Activated CD4-positive, alpha-beta T cell treated with anti-CD3 and anti-CD28 coated beads for 36 hours (primary cell): ENCODE data around the gene PPP2R5E. TPM values are rescaled to one million over a fixed set of nuclear protein-coding genes. Genes with fewer than 3 reads are reported as not detected.
"Not testable (repeated sequence)": the region's sequence is repeated elsewhere in the genome, so short reads cannot be mapped to it uniquely, and the experiment has no call there.

ENCODE experiments used
- ATAC-seq: fragments of 200-7000 bp; cut with Tn5 transposase; one replicate; pipeline ENCODE4 v1.10.0; 2021; ENCODE audit warnings: mild to moderate bottlenecking, moderate library complexity
- CTCF ChIA-PET: fragments of 350-600 bp; sonication (Branson Sonifier 250); formaldehyde crosslinking; loops from one replicate; lab custom pipeline; 2021; ENCODE audit warnings: antibody characterized with exemption; lab: Charles Lee
- POLR2A ChIA-PET: fragments of 350-600 bp; sonication (Branson Sonifier 250); formaldehyde crosslinking; loops from one replicate; lab custom pipeline; 2021; ENCODE audit warnings: antibody characterized with exemption, inconsistent platforms; lab: Charles Lee
- DNase-seq: peaks from one replicate; pipeline ENCODE4 v3.0.0-alpha.2; 2020
- H3K27ac Mint-ChIP-seq: one replicate; pipeline ENCODE4 v1.8.0; 2021; ENCODE audit warnings: mixed read lengths
- H3K27me3 Mint-ChIP-seq: one replicate; pipeline ENCODE4 v1.8.0; 2021; ENCODE audit warnings: mixed read lengths
- H3K36me3 Mint-ChIP-seq: one replicate; pipeline ENCODE4 v1.8.0; 2021; ENCODE audit warnings: low read depth, mixed read lengths
- H3K4me1 Mint-ChIP-seq: one replicate; pipeline ENCODE4 v1.8.0; 2021; ENCODE audit warnings: mixed read lengths
- H3K4me3 Mint-ChIP-seq: one replicate; pipeline ENCODE4 v1.8.0; 2021; ENCODE audit warnings: mild to moderate bottlenecking, moderate library complexity, mixed read lengths
- H3K9me3 Mint-ChIP-seq: one replicate; pipeline ENCODE4 v1.8.0; 2021; ENCODE audit warnings: low read depth, mixed read lengths
- intact Hi-C, 2 experiments: fragments of 100-400 bp; cut with DNase I in 1 of 2; cut with micrococcal nuclease in 1 of 2; formaldehyde crosslinking; loops; one replicate each; pipeline versions ENCODE4 v1.14.2 to v1.15.1; 2022 to 2024; cut with DNase I, micrococcal nuclease
- total RNA-seq, 2 experiments: library from RNA; stranded (reverse); gene quantifications; one replicate each; pipeline ENCODE4 v1.2.3, GENCODE V29; 2021

PPP2R5E gene
- total RNA-seq, 2 experiments from 2014 or later: 38.4 to 40.4 TPM

- peaks cover 21% of the 10 kb centered on the region for H3K4me1 Mint-ChIP-seq
- ATAC-seq, intact Hi-C loops, CTCF ChIA-PET, DNase-seq, H3K27me3 Mint-ChIP-seq, H3K9me3 Mint-ChIP-seq, H3K4me3 Mint-ChIP-seq, H3K27ac Mint-ChIP-seq, POLR2A ChIA-PET: not testable (repeated sequence)
- peaks cover 19% of the 10 kb centered on the region for H3K36me3 Mint-ChIP-seq
These were observed 20.7 kb downstream of the PPP2R5E start for GRCh38 chr14:63522511-63522910.

- DNase-seq (no peak), ATAC-seq (no peak)
- Mint-ChIP-seq H3K9me3 (no peaks in the 10 kb centered on the region), H3K4me3 (no peak overlapping the region), H3K27me3 (no peaks in the 10 kb centered on the region), H3K27ac (no peak overlapping the region), H3K36me3 (peaks cover 12% of the 10 kb centered on the region), H3K4me1 (peaks cover 35% of the 10 kb centered on the region)
- intact Hi-C loops: no loop called here
- POLR2A ChIA-PET: no interaction called here
- CTCF ChIA-PET: no interaction called here
These were observed 25.8 kb downstream of the PPP2R5E start for GRCh38 chr14:63517354-63517753.

GRCh38 chr14:63515240-63515639 lies 27.9 kb downstream of the PPP2R5E start:
- Mint-ChIP-seq H3K27ac (no peak overlapping the region), H3K36me3 (peaks cover 6% of the 10 kb centered on the region), H3K9me3 (no peaks in the 10 kb centered on the region), H3K4me3 (no peak overlapping the region), H3K27me3 (no peaks in the 10 kb centered on the region), H3K4me1 (peaks cover 52% of the 10 kb centered on the region)
- POLR2A ChIA-PET: no interaction called here
- no peak for ATAC-seq
- intact Hi-C loops: no loop called here
- CTCF ChIA-PET: interaction anchor here (1.0 kb wide), 1 partner anchor 10 kb away, joined by 4 read pairs; no protein-coding TSS in a partner anchor
- DNase-seq: no peak

- no peaks in the 10 kb centered on the region for H3K9me3 Mint-ChIP-seq
- intact Hi-C loops: no loop called here
- H3K4me3 Mint-ChIP-seq: no peak overlapping the region
- H3K36me3 Mint-ChIP-seq: peaks cover 7% of the 10 kb centered on the region
- ChIA-PET CTCF (interaction anchor here (0.6 to 1.2 kb wide), 5 partner anchors 28 to 280 kb away, joined by 3 read pairs; no protein-coding TSS in a partner anchor), POLR2A (interaction anchor here (0.6 kb wide), 1 partner anchor 17 kb away, joined by 3 read pairs; no protein-coding TSS in a partner anchor)
- no peak for DNase-seq
- peaks cover 59% of the 10 kb centered on the region for H3K4me1 Mint-ChIP-seq
- ATAC-seq: no peak
- no peak overlapping the region for H3K27ac Mint-ChIP-seq
- H3K27me3 Mint-ChIP-seq: no peaks in the 10 kb centered on the region
These were observed 29.4 kb downstream of the PPP2R5E start for GRCh38 chr14:63513756-63514155.

- peaks cover 15% of the 10 kb centered on the region for H3K36me3 Mint-ChIP-seq
- POLR2A ChIA-PET: no interaction called here
- CTCF ChIA-PET: interaction anchor here (0.6 to 2.3 kb wide), 4 partner anchors 29 to 130 kb away, joined by 3 to 7 read pairs (median 3); no protein-coding TSS in a partner anchor
- intact Hi-C loops: no loop called here
- no peaks in the 10 kb centered on the region for H3K27me3 Mint-ChIP-seq
- no peak overlapping the region for H3K4me3 Mint-ChIP-seq
- DNase-seq (no peak), ATAC-seq (no peak)
- no peak overlapping the region for H3K27ac Mint-ChIP-seq
- H3K4me1 Mint-ChIP-seq: peaks cover 67% of the 10 kb centered on the region
- H3K9me3 Mint-ChIP-seq: peaks cover 3% of the 10 kb centered on the region
These were observed 30.3 kb downstream of the PPP2R5E start for GRCh38 chr14:63512861-63513260.

- CTCF ChIA-PET: interaction anchor here (0.7 to 1.2 kb wide), 4 partner anchors 28 to 818 kb away, joined by 3 to 4 read pairs (median 3); partner anchors contain the start of gene PPP2R5E
- peak overlapping the region; percentile 52 for H3K27ac Mint-ChIP-seq
- DNase-seq (peak; percentile 27), ATAC-seq (peak; percentile 91)
- H3K36me3 Mint-ChIP-seq: peaks cover 16% of the 10 kb centered on the region
- POLR2A ChIA-PET: no interaction called here
- H3K9me3 Mint-ChIP-seq: peaks cover 3% of the 10 kb centered on the region
- H3K27me3 Mint-ChIP-seq: no peaks in the 10 kb centered on the region
- peaks cover 61% of the 10 kb centered on the region for H3K4me1 Mint-ChIP-seq
- no peak overlapping the region for H3K4me3 Mint-ChIP-seq
- intact Hi-C loops: no loop called here
These were observed 32.6 kb downstream of the PPP2R5E start for GRCh38 chr14:63510538-63510937.

- ChIA-PET CTCF (interaction anchor here (0.6 kb wide), 1 partner anchor 225 kb away, joined by 3 read pairs; no protein-coding TSS in a partner anchor), POLR2A (no interaction called here)
- Mint-ChIP-seq H3K9me3 (peaks cover 3% of the 10 kb centered on the region), H3K4me1 (peaks cover 46% of the 10 kb centered on the region), H3K27me3 (no peaks in the 10 kb centered on the region), H3K27ac (no peak overlapping the region), H3K4me3 (no peak overlapping the region), H3K36me3 (peaks cover 19% of the 10 kb centered on the region)
- ATAC-seq (no peak), DNase-seq (no peak)
- intact Hi-C loops: no loop called here
These were observed 35.1 kb downstream of the PPP2R5E start for GRCh38 chr14:63508033-63508432.

- intact Hi-C loops: no loop called here
- no peak overlapping the region for H3K27ac Mint-ChIP-seq
- H3K9me3 Mint-ChIP-seq: peaks cover 3% of the 10 kb centered on the region
- H3K36me3 Mint-ChIP-seq: peaks cover 21% of the 10 kb centered on the region
- H3K4me1 Mint-ChIP-seq: peaks cover 22% of the 10 kb centered on the region
- ChIA-PET POLR2A (no interaction called here), CTCF (no interaction called here)
- ATAC-seq (no peak), DNase-seq (no peak)
- H3K27me3 Mint-ChIP-seq: no peaks in the 10 kb centered on the region
- H3K4me3 Mint-ChIP-seq: no peak overlapping the region
These were observed 38.5 kb downstream of the PPP2R5E start for GRCh38 chr14:63504648-63505047.

- Mint-ChIP-seq H3K9me3 (no peaks in the 10 kb centered on the region), H3K36me3 (peaks cover 10% of the 10 kb centered on the region), H3K27me3 (no peaks in the 10 kb centered on the region), H3K27ac (no peak overlapping the region), H3K4me3 (no peak overlapping the region), H3K4me1 (peaks cover 23% of the 10 kb centered on the region)
- intact Hi-C loops: no loop called here
- POLR2A ChIA-PET: no interaction called here
- ATAC-seq: no peak
- no peak for DNase-seq
- CTCF ChIA-PET: interaction anchor here (1.2 kb wide), 1 partner anchor 115 kb away, joined by 3 read pairs; no protein-coding TSS in a partner anchor
These were observed 41.7 kb downstream of the PPP2R5E start for GRCh38 chr14:63501429-63501828.

- POLR2A ChIA-PET: no interaction called here
- peaks cover 23% of the 10 kb centered on the region for H3K4me1 Mint-ChIP-seq
- no peaks in the 10 kb centered on the region for H3K27me3 Mint-ChIP-seq
- no peak for DNase-seq
- intact Hi-C loops: no loop called here
- CTCF ChIA-PET: interaction anchor here (0.6 to 0.7 kb wide), 2 partner anchors 16 to 252 kb away, joined by 3 to 4 read pairs; no protein-coding TSS in a partner anchor
- ATAC-seq: no peak
- H3K36me3 Mint-ChIP-seq: peaks cover 7% of the 10 kb centered on the region
- H3K9me3 Mint-ChIP-seq: no peaks in the 10 kb centered on the region
- H3K27ac Mint-ChIP-seq: no peak overlapping the region
- no peak overlapping the region for H3K4me3 Mint-ChIP-seq
These were observed 43.4 kb downstream of the PPP2R5E start for GRCh38 chr14:63499701-63500250.

- H3K4me3 Mint-ChIP-seq: no peak overlapping the region
- CTCF ChIA-PET: no interaction called here
- H3K36me3 Mint-ChIP-seq: peaks cover 7% of the 10 kb centered on the region
- POLR2A ChIA-PET: interaction anchor here (0.7 kb wide), 1 partner anchor 17 kb away, joined by 3 read pairs; no protein-coding TSS in a partner anchor
- peaks cover 29% of the 10 kb centered on the region for H3K4me1 Mint-ChIP-seq
- no peaks in the 10 kb centered on the region for H3K9me3 Mint-ChIP-seq
- no peak for DNase-seq
- no peak overlapping the region for H3K27ac Mint-ChIP-seq
- intact Hi-C loops: no loop called here
- no peak for ATAC-seq
- no peaks in the 10 kb centered on the region for H3K27me3 Mint-ChIP-seq
These were observed 46.3 kb downstream of the PPP2R5E start for GRCh38 chr14:63496837-63497400.

GRCh38 chr14:63493246-63493645 lies 49.9 kb downstream of the PPP2R5E start:
- Mint-ChIP-seq H3K9me3 (no peaks in the 10 kb centered on the region), H3K4me1 (peaks cover 22% of the 10 kb centered on the region), H3K36me3 (peaks cover 3% of the 10 kb centered on the region), H3K27ac (no peak overlapping the region), H3K27me3 (no peaks in the 10 kb centered on the region), H3K4me3 (no peak overlapping the region)
- ATAC-seq (no peak), DNase-seq (no peak)
- ChIA-PET CTCF (interaction anchor here (1.1 kb wide), 1 partner anchor 9 kb away, joined by 4 read pairs; no protein-coding TSS in a partner anchor), POLR2A (no interaction called here)
- intact Hi-C loops: no loop called here
